GM12891 (cell line): ENCODE data around the gene CREB3L1.

Source experiments
- POLR2AphosphoS5 ChIP-seq: IDR thresholded peaks from 2 replicates; pipeline ENCODE4 v1.6.1; 2011; ENCODE audit warnings: low read depth, low read length, control low read depth
- SPI1 ChIP-seq: IDR thresholded peaks from 2 replicates; pipeline ENCODE4 v1.6.1; 2011; ENCODE audit warnings: low read depth, low read length, control low read depth

DNA sequence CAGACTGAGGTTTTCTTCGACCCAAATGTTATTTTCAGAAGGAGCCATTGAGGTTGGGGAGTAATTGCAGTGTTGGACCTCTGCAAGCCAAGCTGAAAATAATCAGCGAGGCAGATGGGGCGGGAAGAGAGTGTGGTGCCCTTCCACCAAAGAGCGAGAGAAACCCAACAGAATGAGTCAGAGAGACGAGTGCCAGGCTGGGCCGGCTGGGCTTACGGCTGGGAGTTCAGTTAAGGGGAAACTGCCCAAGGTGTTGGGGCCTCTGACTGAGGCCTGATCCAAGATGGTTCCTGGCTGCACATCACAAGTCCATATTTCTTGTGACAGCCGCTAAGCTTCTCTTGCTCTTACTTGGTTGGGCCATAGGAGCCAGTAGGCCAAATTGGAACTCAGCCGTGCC is 30.4 kb upstream of the CREB3L1 start:
- TF ChIP-seq POLR2AphosphoS5: no peak
- TF ChIP-seq SPI1: no peak
